HEK293 (cell line): ENCODE results near the gene TIAM2.

Experiments
- CTCF ChIA-PET: fragments of 350-600 bp; formaldehyde crosslinking; extraction: SDS; loops from one replicate; lab custom pipeline; 2021; ENCODE audit warnings: antibody characterized with exemption; lab: Yijun Ruan, JAX
- POLR2A ChIA-PET: fragments of 300-600 bp; formaldehyde crosslinking; extraction: SDS; loops from one replicate; lab custom pipeline; 2020; ENCODE audit warnings: antibody characterized with exemption, inconsistent platforms; lab: Yijun Ruan, JAX
- H3K27ac ChIP-seq: fragments of 200-500 bp; sonication (Bioruptor generic); 2 replicates; pipeline ENCODE4 v1.5.1; 2014; ENCODE audit warnings: low read depth, low read length, control low read depth, inconsistent platforms; ENCODE audit errors: extremely low read depth
- H3K36me3 ChIP-seq, 2 experiments: fragments of 200-500 bp in 1 of 2; sonication (Bioruptor generic) in 1 of 2; 1 replicate in 1 of 2; 2 replicates in 1 of 2; pipeline ENCODE4 v1.5.1; 2014 to 2017; ENCODE audit warnings: inconsistent platforms in 2 of 2, low read length in 2 of 2; ENCODE audit not compliant: control insufficient read depth in 2 of 2, insufficient read depth in 1 of 2
- H3K4me1 ChIP-seq: fragments of 200-500 bp; sonication (Bioruptor generic); 2 replicates; pipeline ENCODE4 v1.5.1; 2014; ENCODE audit warnings: mild to moderate bottlenecking, low read length, inconsistent platforms; ENCODE audit not compliant: control insufficient read depth, insufficient read depth
- H3K4me3 ChIP-seq: 2 replicates; pipeline ENCODE4 v1.5.1; 2011; ENCODE audit warnings: low read depth, mild to moderate bottlenecking, control low read depth, low read length, moderate library complexity
- H3K9me3 ChIP-seq: fragments of 200-500 bp; sonication (Bioruptor generic); 2 replicates; pipeline ENCODE4 v1.5.1; 2014; ENCODE audit warnings: low read depth, low read length, inconsistent platforms; ENCODE audit not compliant: control insufficient read depth, insufficient read depth
- GLI2 ChIP-seq: fragments of 450-650 bp; formaldehyde crosslinking; IDR thresholded peaks from 2 replicates; pipeline ENCODE4; 2017; ENCODE audit warnings: missing biosample characterization, missing genetic modification characterization, low read depth, borderline replicate concordance
- GLIS1 ChIP-seq: fragments of 450-650 bp; formaldehyde crosslinking; IDR thresholded peaks from 2 replicates; pipeline ENCODE4 v1.5.1; 2016; ENCODE audit warnings: missing biosample characterization, missing genetic modification characterization
- HIC1 ChIP-seq: fragments of 450-650 bp; formaldehyde crosslinking; IDR thresholded peaks from 2 replicates; pipeline ENCODE4 v1.5.1; 2016; ENCODE audit warnings: missing biosample characterization, missing genetic modification characterization
- KLF1 ChIP-seq: fragments of 450-650 bp; formaldehyde crosslinking; IDR thresholded peaks from 2 replicates; pipeline ENCODE4 v1.5.1; 2016; ENCODE audit warnings: missing biosample characterization, missing genetic modification characterization
- KLF16 ChIP-seq: fragments of 450-650 bp; formaldehyde crosslinking; IDR thresholded peaks from 2 replicates; pipeline ENCODE4 v1.5.1; 2017; ENCODE audit warnings: missing biosample characterization, missing genetic modification characterization
- SP7 ChIP-seq: fragments of 450-650 bp; formaldehyde crosslinking; IDR thresholded peaks from 2 replicates; pipeline ENCODE4 v1.5.1; 2016; ENCODE audit warnings: missing biosample characterization, missing genetic modification characterization
- ZBTB1 ChIP-seq: fragments of 450-650 bp; formaldehyde crosslinking; IDR thresholded peaks from 2 replicates; pipeline ENCODE4 v1.5.1; 2016; ENCODE audit warnings: missing biosample characterization, missing genetic modification characterization
- ZBTB10 ChIP-seq: fragments of 450-650 bp; formaldehyde crosslinking; IDR thresholded peaks from 2 replicates; pipeline ENCODE4 v1.5.1; 2016; ENCODE audit warnings: missing biosample characterization, missing genetic modification characterization
- ZBTB8A ChIP-seq: fragments of 450-650 bp; formaldehyde crosslinking; IDR thresholded peaks from 2 replicates; pipeline ENCODE4 v1.5.1; 2016; ENCODE audit warnings: missing biosample characterization, missing genetic modification characterization
- ZNF121 ChIP-seq: fragments of 450-650 bp; formaldehyde crosslinking; IDR thresholded peaks from 2 replicates; pipeline ENCODE4 v1.5.1; 2016; ENCODE audit warnings: missing biosample characterization, missing genetic modification characterization
- ZNF221 ChIP-seq: fragments of 450-650 bp; formaldehyde crosslinking; IDR thresholded peaks from 2 replicates; pipeline ENCODE4 v1.5.1; 2017; ENCODE audit warnings: missing biosample characterization, missing genetic modification characterization, borderline replicate concordance
- ZNF311 ChIP-seq: fragments of 450-650 bp; formaldehyde crosslinking; IDR thresholded peaks from 2 replicates; pipeline ENCODE4 v1.5.1; 2017; ENCODE audit warnings: missing biosample characterization, missing genetic modification characterization, borderline replicate concordance
- ZNF518A ChIP-seq: fragments of 450-650 bp; formaldehyde crosslinking; conservative IDR thresholded peaks from 2 replicates; pipeline ENCODE4 v1.5.1; 2016; ENCODE audit warnings: low read depth, missing biosample characterization, missing genetic modification characterization
- ZNF561 ChIP-seq: fragments of 450-650 bp; IDR thresholded peaks from 2 replicates; pipeline ENCODE4 v1.5.1; 2018; ENCODE audit warnings: missing biosample characterization, missing genetic modification characterization, borderline replicate concordance
- ZNF585B ChIP-seq: fragments of 450-650 bp; formaldehyde crosslinking; IDR thresholded peaks from 2 replicates; pipeline ENCODE4 v1.5.1; 2016; ENCODE audit warnings: missing biosample characterization, missing genetic modification characterization
- ZNF624 ChIP-seq: fragments of 450-650 bp; formaldehyde crosslinking; IDR thresholded peaks from 2 replicates; pipeline ENCODE4 v1.5.1; 2017; ENCODE audit warnings: missing biosample characterization, missing genetic modification characterization
- ZNF654 ChIP-seq: fragments of 450-650 bp; formaldehyde crosslinking; IDR thresholded peaks from 2 replicates; pipeline ENCODE4 v1.5.1; 2016; ENCODE audit warnings: low read depth, missing biosample characterization, missing genetic modification characterization
- ZNF664 ChIP-seq: fragments of 450-650 bp; formaldehyde crosslinking; IDR thresholded peaks from 2 replicates; pipeline ENCODE4 v1.5.1; 2016; ENCODE audit warnings: missing biosample characterization, missing genetic modification characterization
- ZNF768 ChIP-seq: fragments of 450-650 bp; formaldehyde crosslinking; IDR thresholded peaks from 2 replicates; pipeline ENCODE4 v1.5.1; 2018; ENCODE audit warnings: missing biosample characterization, mild to moderate bottlenecking, missing genetic modification characterization
- ZSCAN23 ChIP-seq: fragments of 450-650 bp; formaldehyde crosslinking; IDR thresholded peaks from 2 replicates; pipeline ENCODE4 v1.5.1; 2016; ENCODE audit warnings: missing biosample characterization, missing genetic modification characterization

Gene TIAM2

GRCh38 chr6:155270561-155271091 is 275.5 kb downstream of the TIAM2 start:
- Histone ChIP-seq H3K9me3 (no peaks in the 10 kb centered on the region), H3K27ac (no peak overlapping the region), H3K4me1 (no peaks in the 10 kb centered on the region), H3K36me3 (peaks cover 0 to 25% of the 10 kb centered on the region in 2 experiments; a peak in 2 of 3 replicates), H3K4me3 (no peak overlapping the region)
- ChIA-PET CTCF (interaction anchor here (0.6 to 1.5 kb wide), 2 partner anchors 342 to 770 kb away, joined by 3 to 4 read pairs; no protein-coding TSS in a partner anchor), POLR2A (interaction anchor here (1.0 kb wide), 1 partner anchor 9 kb away, joined by 3 read pairs; no protein-coding TSS in a partner anchor)
- no peak for TF ChIP-seq ZNF221 (tag by site-specific recombination)
- TF ChIP-seq ZNF768 (tag by site-specific recombination) = no peak

GRCh38 chr6:155271145-155271544 is 276.0 kb downstream of the TIAM2 start:
- TF ChIP-seq KLF1 (tag by site-specific recombination) = no peak
- no peak for TF ChIP-seq ZNF518A (tag by site-specific recombination)
- no peak for TF ChIP-seq ZBTB1 (tag by site-specific recombination)
- no peak for TF ChIP-seq GLIS1 (tag by site-specific recombination)
- no peak for TF ChIP-seq ZNF561 (tag by site-specific recombination)
- no peak for TF ChIP-seq ZNF121 (tag by site-specific recombination)
- Histone ChIP-seq H3K4me3 (no peak overlapping the region), H3K4me1 (no peaks in the 10 kb centered on the region), H3K9me3 (no peaks in the 10 kb centered on the region), H3K27ac (no peak overlapping the region), H3K36me3 (peaks cover 0 to 30% of the 10 kb centered on the region in 2 experiments; a peak in 2 of 3 replicates)
- ChIA-PET CTCF (interaction anchor here (0.6 to 1.5 kb wide), 2 partner anchors 342 to 771 kb away, joined by 3 to 4 read pairs; no protein-coding TSS in a partner anchor), POLR2A (no interaction called here)

- peaks cover 0 to 24% of the 10 kb centered on the region in 2 experiments; a peak in 1 of 3 replicates for H3K36me3 ChIP-seq
- no peaks in the 10 kb centered on the region for H3K4me1 ChIP-seq
- H3K4me3 ChIP-seq = no peak overlapping the region
- no peaks in the 10 kb centered on the region for H3K9me3 ChIP-seq
- ChIA-PET CTCF (interaction anchor here (0.6 to 1.5 kb wide), 4 partner anchors 9 to 344 kb away, joined by 3 read pairs; partner anchors contain the start of gene CLDN20), POLR2A (interaction anchor here (0.6 kb wide), 1 partner anchor 39 kb away, joined by 4 read pairs; no protein-coding TSS in a partner anchor)
- TF ChIP-seq ZNF654 (tag by site-specific recombination) (no peak), KLF16 (tag by site-specific recombination) (no peak), SP7 (no peak), HIC1 (tag by site-specific recombination) (no peak), ZSCAN23 (tag by site-specific recombination) (no peak), ZNF311 (tag by site-specific recombination) (no peak), ZNF624 (tag by site-specific recombination) (no peak), ZBTB8A (tag by site-specific recombination) (no peak), ZNF585B (tag by site-specific recombination) (no peak), ZBTB10 (tag by site-specific recombination) (no peak), GLI2 (tag by site-specific recombination) (no peak), ZNF664 (tag by site-specific recombination) (no peak)
- TF ChIP-seq, all 188 proteins: peak for 0
- no peak overlapping the region for H3K27ac ChIP-seq
These were observed 277.5 kb downstream of the TIAM2 start for GRCh38 chr6:155272353-155273232.
